ENCODE results near the gene EEF1AKMT3. TPM values are rescaled to one million over a fixed set of nuclear protein-coding genes. Genes with fewer than 3 reads are reported as not detected.
A peak's percentile ranks its signal among the peaks of the same experiment; 100 is the strongest.

The EEF1AKMT3 gene
- total and polyA plus RNA-seq, 4 donors, result 1.5 to 6.4 (median 2.1) TPM

DNA sequence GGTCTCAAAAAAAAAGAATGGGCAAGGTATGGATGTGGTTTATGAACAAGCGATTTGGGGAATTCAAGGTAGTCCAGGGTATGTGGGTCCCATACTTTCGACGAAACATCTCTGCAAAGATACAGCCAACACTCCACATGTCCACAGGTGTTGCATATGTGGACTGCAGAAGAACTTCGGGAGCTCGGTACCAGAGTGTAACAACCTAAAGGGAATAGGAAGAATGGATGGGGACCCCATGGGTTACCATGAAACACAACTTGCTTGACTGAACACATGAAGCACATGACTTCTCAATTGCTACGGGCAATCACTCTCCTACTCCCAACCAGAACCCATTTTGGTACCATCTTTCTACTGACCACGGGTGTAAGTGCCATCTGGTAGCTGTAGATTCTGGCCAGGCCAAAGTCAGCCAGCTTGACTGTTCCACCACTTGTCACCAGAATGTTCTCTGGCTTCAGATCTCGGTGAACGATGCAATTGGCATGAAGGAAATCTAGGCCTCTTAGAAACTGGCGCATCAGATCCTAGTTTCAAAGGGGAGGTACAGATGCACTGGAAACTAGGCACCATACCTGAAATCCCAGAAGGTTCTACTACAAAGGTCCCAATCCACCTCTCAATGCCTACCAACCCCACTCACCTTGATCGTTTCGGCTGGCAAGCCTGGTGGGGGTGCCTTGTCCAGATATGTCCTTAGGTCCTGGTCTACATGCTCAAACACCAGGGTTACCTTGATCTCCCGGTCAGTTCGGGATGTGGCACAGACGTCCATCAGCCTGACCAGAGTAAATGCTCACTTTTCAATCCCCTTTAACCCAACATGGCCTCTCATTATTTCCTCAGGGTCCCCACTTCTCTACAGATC, 21.6 kb upstream of the EEF1AKMT3 start:
- Histone ChIP-seq H3K4me3 (ENCODE audit: low read depth in 1 of 3, low read length in 3 of 3) (peak overlapping the region in 2 of 3 donors; percentile 85), H3K9me3 (ENCODE audit: control insufficient read depth in 4 of 4, low read length in 3 of 4) (no peaks in the 10 kb centered on the region), H3K36me3 (ENCODE audit: control insufficient read depth in 4 of 4, insufficient read depth in 3 of 4, low read depth in 1 of 4, low read length in 3 of 4) (peaks cover 4 to 22% (median 15%) of the 10 kb centered on the region in 4 donors), H3K27ac (ENCODE audit: low read depth in 1 of 2, low read length in 2 of 2) (peak overlapping the region in 1 of 2 donors; percentile 83), H3K9ac (ENCODE audit: low read depth in 1 of 2, low read length in 2 of 2) (peak overlapping the region in 1 of 2 donors; percentile 83), H3K27me3 (ENCODE audit: control insufficient read depth in 4 of 4, insufficient read depth in 4 of 4, low read length in 3 of 4) (no peaks in the 10 kb centered on the region), H3K4me1 (ENCODE audit: control insufficient read depth in 4 of 4, insufficient read depth in 4 of 4, low read length in 3 of 4) (peaks cover 6 to 28% (median 19%) of the 10 kb centered on the region in 4 donors)
- no peak for TF ChIP-seq RXRA (IDR thresholded peaks at IDR 0.05)
- TF ChIP-seq JUND (IDR thresholded peaks at IDR 0.05), result no peak
- TF ChIP-seq, protein P1, sequence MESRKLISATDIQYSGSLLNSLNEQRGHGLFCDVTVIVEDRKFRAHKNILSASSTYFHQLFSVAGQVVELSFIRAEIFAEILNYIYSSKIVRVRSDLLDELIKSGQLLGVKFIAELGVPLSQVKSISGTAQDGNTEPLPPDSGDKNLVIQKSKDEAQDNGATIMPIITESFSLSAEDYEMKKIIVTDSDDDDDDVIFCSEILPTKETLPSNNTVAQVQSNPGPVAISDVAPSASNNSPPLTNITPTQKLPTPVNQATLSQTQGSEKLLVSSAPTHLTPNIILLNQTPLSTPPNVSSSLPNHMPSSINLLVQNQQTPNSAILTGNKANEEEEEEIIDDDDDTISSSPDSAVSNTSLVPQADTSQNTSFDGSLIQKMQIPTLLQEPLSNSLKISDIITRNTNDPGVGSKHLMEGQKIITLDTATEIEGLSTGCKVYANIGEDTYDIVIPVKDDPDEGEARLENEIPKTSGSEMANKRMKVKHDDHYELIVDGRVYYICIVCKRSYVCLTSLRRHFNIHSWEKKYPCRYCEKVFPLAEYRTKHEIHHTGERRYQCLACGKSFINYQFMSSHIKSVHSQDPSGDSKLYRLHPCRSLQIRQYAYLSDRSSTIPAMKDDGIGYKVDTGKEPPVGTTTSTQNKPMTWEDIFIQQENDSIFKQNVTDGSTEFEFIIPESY (IDR thresholded peaks at IDR 0.05), result no peak
- TF ChIP-seq, protein P2, sequence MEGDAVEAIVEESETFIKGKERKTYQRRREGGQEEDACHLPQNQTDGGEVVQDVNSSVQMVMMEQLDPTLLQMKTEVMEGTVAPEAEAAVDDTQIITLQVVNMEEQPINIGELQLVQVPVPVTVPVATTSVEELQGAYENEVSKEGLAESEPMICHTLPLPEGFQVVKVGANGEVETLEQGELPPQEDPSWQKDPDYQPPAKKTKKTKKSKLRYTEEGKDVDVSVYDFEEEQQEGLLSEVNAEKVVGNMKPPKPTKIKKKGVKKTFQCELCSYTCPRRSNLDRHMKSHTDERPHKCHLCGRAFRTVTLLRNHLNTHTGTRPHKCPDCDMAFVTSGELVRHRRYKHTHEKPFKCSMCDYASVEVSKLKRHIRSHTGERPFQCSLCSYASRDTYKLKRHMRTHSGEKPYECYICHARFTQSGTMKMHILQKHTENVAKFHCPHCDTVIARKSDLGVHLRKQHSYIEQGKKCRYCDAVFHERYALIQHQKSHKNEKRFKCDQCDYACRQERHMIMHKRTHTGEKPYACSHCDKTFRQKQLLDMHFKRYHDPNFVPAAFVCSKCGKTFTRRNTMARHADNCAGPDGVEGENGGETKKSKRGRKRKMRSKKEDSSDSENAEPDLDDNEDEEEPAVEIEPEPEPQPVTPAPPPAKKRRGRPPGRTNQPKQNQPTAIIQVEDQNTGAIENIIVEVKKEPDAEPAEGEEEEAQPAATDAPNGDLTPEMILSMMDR (IDR thresholded peaks at IDR 0.05; ENCODE audit: low read depth, low read length, missing input control), result no peak
- no peak for TF ChIP-seq TAF1 (conservative IDR thresholded peaks at IDR 0.05)
- TF ChIP-seq, protein P3, sequence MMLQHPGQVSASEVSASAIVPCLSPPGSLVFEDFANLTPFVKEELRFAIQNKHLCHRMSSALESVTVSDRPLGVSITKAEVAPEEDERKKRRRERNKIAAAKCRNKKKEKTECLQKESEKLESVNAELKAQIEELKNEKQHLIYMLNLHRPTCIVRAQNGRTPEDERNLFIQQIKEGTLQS (IDR thresholded peaks at IDR 0.05), result no peak
- TF ChIP-seq HNF4G (IDR thresholded peaks at IDR 0.05), result no peak
- TF ChIP-seq YY1 (IDR thresholded peaks at IDR 0.05), result no peak
- no peak for TF ChIP-seq SP1 (IDR thresholded peaks at IDR 0.05)
- TF ChIP-seq RAD21 (IDR thresholded peaks at IDR 0.05), result no peak
- TF ChIP-seq GABPA (IDR thresholded peaks at IDR 0.05 in 1 of 2, conservative IDR thresholded peaks at IDR 0.05 in 1 of 2), result no peak
- TF ChIP-seq MAX (IDR thresholded peaks at IDR 0.05), result no peak
- DNase-seq (ENCODE audit: low spot score), result no peak
- WGBS, result 93% methylated on average over 15 of the region's 15 CpGs

- Histone ChIP-seq H3K9me3 (ENCODE audit: control insufficient read depth in 4 of 4, low read length in 3 of 4) (no peaks in the 10 kb centered on the region), H3K27ac (ENCODE audit: low read depth in 1 of 2, low read length in 2 of 2) (peak overlapping the region; percentile 69 to 83), H3K36me3 (ENCODE audit: control insufficient read depth in 4 of 4, insufficient read depth in 3 of 4, low read depth in 1 of 4, low read length in 3 of 4) (peaks cover 4 to 22% (median 15%) of the 10 kb centered on the region in 4 donors), H3K27me3 (ENCODE audit: control insufficient read depth in 4 of 4, insufficient read depth in 4 of 4, low read length in 3 of 4) (no peaks in the 10 kb centered on the region), H3K4me3 (ENCODE audit: low read depth in 1 of 3, low read length in 3 of 3) (peak overlapping the region; percentile 85 to 87 (median 85)), H3K9ac (ENCODE audit: low read depth in 1 of 2, low read length in 2 of 2) (peak overlapping the region in 1 of 2 donors; percentile 83), H3K4me1 (ENCODE audit: control insufficient read depth in 4 of 4, insufficient read depth in 4 of 4, low read length in 3 of 4) (peaks cover 6 to 30% (median 23%) of the 10 kb centered on the region in 4 donors)
- no peak for TF ChIP-seq FOXA2 (IDR thresholded peaks at IDR 0.05)
- 22% methylated on average over 8 of the region's 8 CpGs for WGBS
- no peak for DNase-seq (ENCODE audit: low spot score)
Measured at GRCh38 chr12:57751432-57751787, 21.0 kb upstream of the EEF1AKMT3 start.

Measured in liver (tissue), 9 donors.